GM12874 (cell line): ENCODE results near the gene HCN4.

Source experiments
- TF ChIP-seq, protein P1 (sequence below): IDR thresholded peaks from 2 replicates; pipeline ENCODE4 v1.5.1; 2011; ENCODE audit warnings: low read depth, mild to moderate bottlenecking, control low read depth, low read length, moderate library complexity; ENCODE audit not compliant: insufficient read depth

HCN4 gene

GRCh38 chr15:73282567-73283365 is 86.0 kb downstream of the HCN4 start:
- TF ChIP-seq, protein P1, sequence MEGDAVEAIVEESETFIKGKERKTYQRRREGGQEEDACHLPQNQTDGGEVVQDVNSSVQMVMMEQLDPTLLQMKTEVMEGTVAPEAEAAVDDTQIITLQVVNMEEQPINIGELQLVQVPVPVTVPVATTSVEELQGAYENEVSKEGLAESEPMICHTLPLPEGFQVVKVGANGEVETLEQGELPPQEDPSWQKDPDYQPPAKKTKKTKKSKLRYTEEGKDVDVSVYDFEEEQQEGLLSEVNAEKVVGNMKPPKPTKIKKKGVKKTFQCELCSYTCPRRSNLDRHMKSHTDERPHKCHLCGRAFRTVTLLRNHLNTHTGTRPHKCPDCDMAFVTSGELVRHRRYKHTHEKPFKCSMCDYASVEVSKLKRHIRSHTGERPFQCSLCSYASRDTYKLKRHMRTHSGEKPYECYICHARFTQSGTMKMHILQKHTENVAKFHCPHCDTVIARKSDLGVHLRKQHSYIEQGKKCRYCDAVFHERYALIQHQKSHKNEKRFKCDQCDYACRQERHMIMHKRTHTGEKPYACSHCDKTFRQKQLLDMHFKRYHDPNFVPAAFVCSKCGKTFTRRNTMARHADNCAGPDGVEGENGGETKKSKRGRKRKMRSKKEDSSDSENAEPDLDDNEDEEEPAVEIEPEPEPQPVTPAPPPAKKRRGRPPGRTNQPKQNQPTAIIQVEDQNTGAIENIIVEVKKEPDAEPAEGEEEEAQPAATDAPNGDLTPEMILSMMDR, result no peak

DNA sequence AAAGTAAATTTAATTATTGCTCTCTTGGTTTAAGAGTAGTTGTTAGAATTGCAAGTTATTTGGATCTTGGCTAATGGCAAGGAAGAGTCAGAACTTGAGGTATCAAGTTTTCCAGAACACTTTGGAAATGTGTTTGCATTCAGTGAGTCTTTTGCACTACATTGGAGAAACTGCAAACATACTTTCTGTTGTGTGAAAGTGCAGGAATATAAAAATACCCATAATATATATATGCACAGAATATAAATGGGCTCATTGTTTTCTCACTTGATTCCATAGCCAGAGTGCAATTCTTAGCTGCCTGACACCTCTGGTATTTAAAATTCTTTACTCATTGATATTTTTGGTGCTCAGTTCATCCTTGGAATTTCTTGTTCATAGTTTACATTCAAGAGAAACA is 92.9 kb downstream of the HCN4 start:
- TF ChIP-seq, protein P1, result no peak

GRCh38 chr15:73273181-73274002 is 95.4 kb downstream of the HCN4 start:
- TF ChIP-seq, protein P1, result peak; percentile 65

- TF ChIP-seq, protein P1, result no peak
Measured at GRCh38 chr15:73270366-73271097, 98.2 kb downstream of the HCN4 start.
